ENCODE data around the gene CROCC2.

DNA sequence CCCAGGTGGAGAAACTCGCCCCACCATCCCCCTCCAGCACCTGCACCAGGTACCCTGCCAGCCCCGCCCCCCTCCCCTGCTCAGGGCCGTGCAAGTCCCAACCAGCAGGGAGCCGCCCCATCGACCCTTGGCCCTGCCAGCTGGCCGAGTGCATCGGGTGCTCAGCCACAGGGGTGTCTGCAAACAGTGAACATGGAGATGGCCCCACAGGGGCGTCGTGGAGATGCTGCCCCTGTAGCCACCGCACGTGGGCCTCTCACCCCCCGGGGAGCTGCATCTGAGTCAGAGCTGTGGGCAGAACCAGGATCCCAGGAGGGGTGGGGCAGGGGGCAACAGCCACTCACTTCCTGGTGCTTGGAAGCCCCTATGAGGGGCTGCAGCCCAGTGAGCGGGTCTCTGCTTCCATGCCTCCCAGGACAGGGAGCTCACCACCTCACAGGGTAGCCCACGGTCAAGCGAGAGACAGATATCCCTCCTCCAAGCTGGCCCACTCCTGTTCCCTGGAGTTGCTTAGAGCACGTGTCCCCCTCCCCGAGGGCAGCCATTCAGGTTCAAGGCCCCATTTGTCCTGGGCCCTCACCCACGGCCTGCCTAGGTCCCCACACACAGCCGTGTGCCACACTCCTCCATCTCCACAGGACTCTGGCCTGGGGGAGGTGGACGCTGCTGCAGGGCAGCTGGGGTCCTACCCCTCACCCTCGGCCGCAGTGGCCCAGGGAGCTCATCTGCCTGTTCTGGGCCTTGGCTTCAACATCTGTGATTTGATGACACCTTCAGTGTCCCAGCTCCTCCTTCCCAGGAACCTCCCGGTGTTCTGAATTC lies 9.1 kb upstream of the CROCC2 start:
- TF ChIP-seq, protein P1, sequence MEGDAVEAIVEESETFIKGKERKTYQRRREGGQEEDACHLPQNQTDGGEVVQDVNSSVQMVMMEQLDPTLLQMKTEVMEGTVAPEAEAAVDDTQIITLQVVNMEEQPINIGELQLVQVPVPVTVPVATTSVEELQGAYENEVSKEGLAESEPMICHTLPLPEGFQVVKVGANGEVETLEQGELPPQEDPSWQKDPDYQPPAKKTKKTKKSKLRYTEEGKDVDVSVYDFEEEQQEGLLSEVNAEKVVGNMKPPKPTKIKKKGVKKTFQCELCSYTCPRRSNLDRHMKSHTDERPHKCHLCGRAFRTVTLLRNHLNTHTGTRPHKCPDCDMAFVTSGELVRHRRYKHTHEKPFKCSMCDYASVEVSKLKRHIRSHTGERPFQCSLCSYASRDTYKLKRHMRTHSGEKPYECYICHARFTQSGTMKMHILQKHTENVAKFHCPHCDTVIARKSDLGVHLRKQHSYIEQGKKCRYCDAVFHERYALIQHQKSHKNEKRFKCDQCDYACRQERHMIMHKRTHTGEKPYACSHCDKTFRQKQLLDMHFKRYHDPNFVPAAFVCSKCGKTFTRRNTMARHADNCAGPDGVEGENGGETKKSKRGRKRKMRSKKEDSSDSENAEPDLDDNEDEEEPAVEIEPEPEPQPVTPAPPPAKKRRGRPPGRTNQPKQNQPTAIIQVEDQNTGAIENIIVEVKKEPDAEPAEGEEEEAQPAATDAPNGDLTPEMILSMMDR (IDR thresholded peaks at IDR 0.05; ENCODE audit: insufficient read depth, low read length, poor library complexity, severe bottlenecking) = no peak
- no peak for TF ChIP-seq EZH2phosphoT487 (conservative IDR thresholded peaks at IDR 0.05; ENCODE audit: low read length)
